AG08395 (cell line): Measurements from ENCODE around the gene COPE.

ENCODE experiments used
- DNase-seq: peaks from one replicate; pipeline ENCODE4 v3.0.0; 2012; ENCODE audit warnings: mixed read lengths, low spot score

COPE gene

GRCh38 chr19:18894254-18895037 is 24.7 kb downstream of the COPE start:
- peak; percentile 38 for DNase-seq

DNA sequence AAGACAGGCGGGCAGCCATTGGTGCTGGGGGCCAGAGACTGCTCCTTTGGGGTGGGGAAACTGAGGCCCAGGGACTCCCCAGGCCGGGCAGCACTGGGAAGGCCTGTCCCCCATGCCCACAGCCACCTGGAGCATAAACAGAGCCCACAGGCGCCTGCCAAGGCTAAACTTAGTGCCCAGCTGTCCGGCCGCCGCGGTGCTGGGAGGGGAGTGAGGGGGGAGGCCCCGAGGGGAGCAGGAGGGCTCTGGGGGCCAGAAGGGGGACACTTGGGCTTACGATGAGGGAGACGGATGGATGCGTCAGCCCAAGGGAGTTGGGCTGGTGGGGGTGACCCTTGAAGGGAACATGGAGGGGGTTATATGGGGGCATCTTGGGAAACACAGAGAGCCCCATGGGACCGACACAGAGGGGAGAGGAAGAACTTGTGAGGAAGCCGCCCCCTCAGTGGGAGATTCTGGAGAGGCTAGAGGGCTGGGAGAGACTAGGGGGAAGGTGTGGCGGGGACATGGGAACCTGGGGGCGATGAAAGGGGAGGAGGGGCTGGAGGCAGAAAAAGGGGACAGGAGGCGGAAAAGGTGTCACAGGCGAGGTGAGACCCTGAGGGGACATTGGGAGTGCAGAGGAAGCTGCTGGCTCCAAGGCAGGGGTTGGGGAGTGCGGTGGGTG is 25.5 kb downstream of the COPE start:
- no peak for DNase-seq

GRCh38 chr19:18889949-18890745 is 29.0 kb downstream of the COPE start:
- DNase-seq, result no peak

DNA sequence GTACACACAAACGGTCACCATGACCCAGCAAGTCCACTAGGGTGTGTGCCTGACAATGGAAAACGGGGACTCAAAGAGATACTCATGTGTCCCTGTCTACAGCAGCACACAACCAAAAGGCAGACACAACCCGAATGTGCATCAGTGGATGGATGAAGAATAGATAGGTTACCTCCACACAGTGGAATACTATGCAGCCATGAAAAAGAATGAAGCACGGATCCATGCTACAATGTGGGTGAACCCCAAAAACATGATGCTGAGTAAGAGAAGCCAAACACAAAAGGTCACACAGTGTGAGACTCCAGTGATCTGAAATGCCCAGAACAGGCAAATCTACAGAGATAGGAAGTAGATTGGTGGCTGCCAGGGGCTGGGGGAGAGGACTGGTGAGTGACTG is 32.2 kb downstream of the COPE start:
- no peak for DNase-seq

DNA sequence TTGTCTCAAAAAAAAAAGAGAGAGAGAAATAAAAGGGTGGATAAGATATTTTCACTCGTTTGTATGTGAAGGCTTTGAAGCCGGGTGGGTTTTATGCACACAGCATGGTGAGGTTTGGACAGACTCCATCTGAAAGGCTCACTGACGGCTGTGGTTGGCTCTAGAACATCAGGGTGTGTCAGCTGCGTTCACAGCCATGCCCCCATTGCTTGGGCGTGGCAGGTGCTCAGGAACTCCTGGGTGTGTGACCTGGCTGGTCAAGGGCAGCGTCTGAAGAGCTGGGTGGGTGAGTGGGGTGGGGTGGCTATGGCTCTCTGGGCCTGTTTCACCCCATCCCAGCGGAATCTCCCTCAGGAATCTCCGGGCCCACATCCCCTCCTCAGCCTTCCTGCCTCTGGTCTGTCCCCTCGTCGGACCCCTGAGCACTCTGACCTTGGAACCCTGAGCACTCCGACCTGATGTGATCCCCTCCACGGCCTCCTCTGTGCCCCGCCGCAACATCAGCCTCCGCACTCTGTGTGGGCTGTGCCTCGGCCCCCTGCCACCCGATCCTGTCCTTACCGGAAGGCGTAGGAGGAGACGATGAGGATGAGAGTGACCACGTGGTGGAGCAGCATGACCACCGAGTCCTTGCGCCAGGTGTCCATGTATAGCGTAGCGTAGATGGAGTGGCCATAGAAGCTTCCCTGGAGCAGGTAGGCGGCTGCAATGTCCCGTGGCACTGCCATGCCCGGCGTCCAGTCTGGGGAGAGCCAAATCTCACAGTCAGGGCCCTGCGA is 35.5 kb downstream of the COPE start:
- DNase-seq, result no peak

DNA sequence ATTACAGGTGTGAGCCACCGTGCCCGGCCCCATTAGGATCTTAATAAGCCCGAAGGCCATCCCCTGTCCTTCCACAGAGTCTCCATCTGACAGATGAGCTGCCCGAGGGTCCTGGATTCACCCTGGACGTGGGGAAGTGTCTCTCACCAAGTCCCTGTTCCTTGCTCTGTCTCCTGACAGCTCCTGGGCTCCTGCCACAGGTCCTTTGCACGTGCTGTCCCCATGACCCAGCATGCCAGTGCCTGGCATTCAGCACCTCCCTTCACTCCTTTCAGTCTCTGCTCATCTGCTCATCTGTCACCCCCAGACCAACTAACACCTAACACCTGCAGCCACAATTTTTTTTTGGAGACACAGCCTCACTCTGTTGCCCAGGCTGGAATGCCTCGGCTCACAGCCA is 37.7 kb downstream of the COPE start:
- DNase-seq, result no peak

- DNase-seq, result no peak
Observed at GRCh38 chr19:18879579-18880373, 39.4 kb downstream of the COPE start.

GRCh38 chr19:18878858-18879578 is 40.2 kb downstream of the COPE start:
- DNase-seq, result no peak

GRCh38 chr19:18878058-18878797 is 41.0 kb downstream of the COPE start:
- DNase-seq, result no peak

DNA sequence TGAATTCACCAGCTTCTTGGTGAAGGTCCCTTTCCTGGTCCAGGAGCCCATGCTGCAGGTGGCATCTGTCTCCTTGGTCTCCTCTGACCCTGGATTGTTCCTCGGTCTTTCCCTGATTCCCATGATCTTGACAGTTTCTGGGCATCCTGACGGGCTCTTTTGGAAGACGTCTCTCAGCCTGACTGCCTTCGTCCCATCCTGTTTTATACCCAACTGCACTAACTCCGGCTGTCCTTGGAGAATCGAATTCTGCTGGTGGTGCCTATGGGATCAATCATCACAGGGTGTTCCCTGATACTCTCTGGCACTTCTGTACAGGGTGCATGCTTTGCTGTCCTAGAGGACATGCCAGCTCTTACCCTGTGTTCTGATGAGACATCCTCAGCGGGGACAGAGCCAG is 42.3 kb downstream of the COPE start:
- no peak for DNase-seq

DNA sequence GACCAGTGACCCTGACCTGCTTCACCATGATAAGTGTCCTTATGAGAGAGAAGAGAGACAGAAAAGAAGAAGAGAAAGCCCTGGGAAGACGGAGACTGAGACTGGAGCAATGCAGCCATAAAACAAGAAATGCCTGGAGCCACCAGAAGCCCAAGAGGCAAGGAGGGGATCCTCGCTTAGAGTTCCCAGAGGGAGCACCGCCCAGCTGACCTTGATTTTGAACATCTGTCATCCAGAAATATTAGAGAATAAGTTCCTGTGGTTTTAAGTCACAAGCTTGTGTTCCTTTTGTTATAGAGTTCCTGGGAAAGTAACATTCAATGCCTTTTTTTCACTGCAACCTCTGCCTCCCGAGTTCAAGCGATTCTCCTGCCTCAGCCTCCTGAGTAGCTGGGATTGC is 43.5 kb downstream of the COPE start:
- peak; percentile 77 for DNase-seq

- no peak for DNase-seq
Observed at GRCh38 chr19:18871543-18871942, 47.6 kb downstream of the COPE start.

- DNase-seq, result no peak
Observed at GRCh38 chr19:18870531-18871172, 48.5 kb downstream of the COPE start.

GRCh38 chr19:18869781-18870530 is 49.2 kb downstream of the COPE start:
- no peak for DNase-seq

GRCh38 chr19:18869023-18869618 is 50.1 kb downstream of the COPE start:
- DNase-seq, result no peak

GRCh38 chr19:18868380-18869022 is 50.7 kb downstream of the COPE start:
- DNase-seq, result no peak

- DNase-seq, result no peak
Observed at GRCh38 chr19:18867751-18868150, 51.4 kb downstream of the COPE start.

DNA sequence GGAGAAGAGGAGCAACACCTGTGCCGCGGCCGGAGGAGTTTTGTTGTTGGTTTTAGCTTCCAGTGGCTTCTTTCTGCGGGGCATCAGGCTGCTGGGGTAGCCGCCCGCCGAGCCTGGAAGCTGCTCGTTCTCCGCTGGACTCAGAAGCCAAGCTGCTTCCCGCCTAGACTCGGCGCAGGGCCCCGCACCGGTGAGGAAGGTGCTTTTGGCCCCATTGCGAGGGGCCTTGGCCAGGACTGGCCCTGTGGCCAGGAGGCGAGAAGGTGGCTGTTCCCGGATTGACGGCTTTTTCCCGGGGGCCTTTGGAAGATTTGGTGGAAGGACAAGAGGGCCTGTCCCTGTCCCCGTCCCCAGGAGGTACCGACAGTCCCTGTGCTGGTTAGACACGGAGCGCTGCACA is 52.0 kb downstream of the COPE start:
- no peak for DNase-seq
